ENCODE results near the gene KHDC4. TPM values are rescaled to one million over a fixed set of nuclear protein-coding genes. Genes with fewer than 3 reads are reported as not detected.

The KHDC4 gene
- total and polyA plus RNA-seq, 2 of the 13 experiments (the other 11 are each of a cell fraction or from before 2014, with no cell fraction given) = 33.5 to 92.0 TPM

DNA sequence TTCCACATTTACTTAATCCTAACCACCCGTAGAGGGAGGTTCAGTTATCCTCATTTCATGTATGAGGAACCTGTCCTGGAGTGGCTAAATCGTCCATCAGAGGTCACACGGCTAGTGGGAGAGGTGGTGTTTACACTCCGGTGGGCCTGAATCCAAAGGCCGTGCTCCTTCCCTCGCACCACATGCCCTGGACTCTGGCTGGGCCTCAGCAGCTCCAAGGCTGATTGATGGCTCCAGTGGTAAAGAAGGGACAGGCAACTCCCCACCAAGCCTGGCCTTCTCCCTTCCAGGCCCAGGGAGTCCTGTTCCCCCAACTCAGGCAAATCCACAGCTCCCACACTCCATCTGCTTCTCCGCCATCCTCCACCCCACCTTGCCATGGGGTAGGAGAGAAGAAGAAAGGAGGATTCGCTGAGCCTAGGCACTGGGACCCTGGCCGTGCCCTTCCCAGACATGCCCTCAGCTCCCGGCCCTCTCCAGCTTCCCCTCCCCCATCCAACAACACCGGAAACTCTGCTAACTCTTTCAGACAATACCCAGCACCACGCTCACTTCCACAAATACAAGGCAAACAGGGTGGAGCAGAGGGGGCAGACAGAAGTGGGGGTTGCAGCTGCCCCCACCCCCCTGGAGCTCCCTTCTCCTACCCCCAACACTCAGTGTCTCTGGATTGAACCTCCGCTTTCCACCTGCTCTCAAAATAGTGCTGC lies 33.3 kb upstream of the KHDC4 start (continued):
- TF ChIP-seq, protein P1, sequence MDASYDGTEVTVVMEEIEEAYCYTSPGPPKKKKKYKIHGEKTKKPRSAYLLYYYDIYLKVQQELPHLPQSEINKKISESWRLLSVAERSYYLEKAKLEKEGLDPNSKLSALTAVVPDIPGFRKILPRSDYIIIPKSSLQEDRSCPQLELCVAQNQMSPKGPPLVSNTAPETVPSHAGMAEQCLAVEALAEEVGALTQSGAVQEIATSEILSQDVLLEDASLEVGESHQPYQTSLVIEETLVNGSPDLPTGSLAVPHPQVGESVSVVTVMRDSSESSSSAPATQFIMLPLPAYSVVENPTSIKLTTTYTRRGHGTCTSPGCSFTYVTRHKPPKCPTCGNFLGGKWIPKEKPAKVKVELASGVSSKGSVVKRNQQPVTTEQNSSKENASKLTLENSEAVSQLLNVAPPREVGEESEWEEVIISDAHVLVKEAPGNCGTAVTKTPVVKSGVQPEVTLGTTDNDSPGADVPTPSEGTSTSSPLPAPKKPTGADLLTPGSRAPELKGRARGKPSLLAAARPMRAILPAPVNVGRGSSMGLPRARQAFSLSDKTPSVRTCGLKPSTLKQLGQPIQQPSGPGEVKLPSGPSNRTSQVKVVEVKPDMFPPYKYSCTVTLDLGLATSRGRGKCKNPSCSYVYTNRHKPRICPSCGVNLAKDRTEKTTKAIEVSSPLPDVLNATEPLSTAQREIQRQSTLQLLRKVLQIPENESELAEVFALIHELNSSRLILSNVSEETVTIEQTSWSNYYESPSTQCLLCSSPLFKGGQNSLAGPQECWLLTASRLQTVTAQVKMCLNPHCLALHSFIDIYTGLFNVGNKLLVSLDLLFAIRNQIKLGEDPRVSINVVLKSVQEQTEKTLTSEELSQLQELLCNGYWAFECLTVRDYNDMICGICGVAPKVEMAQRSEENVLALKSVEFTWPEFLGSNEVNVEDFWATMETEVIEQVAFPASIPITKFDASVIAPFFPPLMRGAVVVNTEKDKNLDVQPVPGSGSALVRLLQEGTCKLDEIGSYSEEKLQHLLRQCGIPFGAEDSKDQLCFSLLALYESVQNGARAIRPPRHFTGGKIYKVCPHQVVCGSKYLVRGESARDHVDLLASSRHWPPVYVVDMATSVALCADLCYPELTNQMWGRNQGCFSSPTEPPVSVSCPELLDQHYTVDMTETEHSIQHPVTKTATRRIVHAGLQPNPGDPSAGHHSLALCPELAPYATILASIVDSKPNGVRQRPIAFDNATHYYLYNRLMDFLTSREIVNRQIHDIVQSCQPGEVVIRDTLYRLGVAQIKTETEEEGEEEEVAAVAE (CRISPR knock-in tag; IDR thresholded peaks at IDR 0.05; ENCODE audit: borderline replicate concordance) = no peak
- TF ChIP-seq TCF7 (IDR thresholded peaks at IDR 0.05; ENCODE audit: low read depth) = no peak
- TF ChIP-seq BCL6 (CRISPR knock-in tag; IDR thresholded peaks at IDR 0.05) = peak; percentile 35; the same call in 1 of the 2 replicates
- no peak for TF ChIP-seq EHMT2 (IDR thresholded peaks at IDR 0.05; ENCODE audit: borderline replicate concordance, low read depth, low read length)
- TF ChIP-seq ZNF543 (CRISPR knock-in tag; IDR thresholded peaks at IDR 0.05) = no peak
- no peak for TF ChIP-seq POLR2G (IDR thresholded peaks at IDR 0.05; ENCODE audit: low read depth, low read length)
- no peak for TF ChIP-seq ZNF660 (CRISPR knock-in tag; IDR thresholded peaks at IDR 0.05; ENCODE audit: borderline replicate concordance, low read depth)
- TF ChIP-seq, protein P2, sequence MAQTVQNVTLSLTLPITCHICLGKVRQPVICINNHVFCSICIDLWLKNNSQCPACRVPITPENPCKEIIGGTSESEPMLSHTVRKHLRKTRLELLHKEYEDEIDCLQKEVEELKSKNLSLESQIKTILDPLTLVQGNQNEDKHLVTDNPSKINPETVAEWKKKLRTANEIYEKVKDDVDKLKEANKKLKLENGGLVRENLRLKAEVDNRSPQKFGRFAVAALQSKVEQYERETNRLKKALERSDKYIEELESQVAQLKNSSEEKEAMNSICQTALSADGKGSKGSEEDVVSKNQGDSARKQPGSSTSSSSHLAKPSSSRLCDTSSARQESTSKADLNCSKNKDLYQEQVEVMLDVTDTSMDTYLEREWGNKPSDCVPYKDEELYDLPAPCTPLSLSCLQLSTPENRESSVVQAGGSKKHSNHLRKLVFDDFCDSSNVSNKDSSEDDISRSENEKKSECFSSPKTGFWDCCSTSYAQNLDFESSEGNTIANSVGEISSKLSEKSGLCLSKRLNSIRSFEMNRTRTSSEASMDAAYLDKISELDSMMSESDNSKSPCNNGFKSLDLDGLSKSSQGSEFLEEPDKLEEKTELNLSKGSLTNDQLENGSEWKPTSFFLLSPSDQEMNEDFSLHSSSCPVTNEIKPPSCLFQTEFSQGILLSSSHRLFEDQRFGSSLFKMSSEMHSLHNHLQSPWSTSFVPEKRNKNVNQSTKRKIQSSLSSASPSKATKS (CRISPR knock-in tag; IDR thresholded peaks at IDR 0.05) = no peak
- no peak for TF ChIP-seq CCAR2 (optimal IDR thresholded peaks at IDR 0.05; ENCODE audit: low read depth, low read length)
- peak; percentile 84; the same call in 1 of the 2 replicates for TF ChIP-seq MEIS1 (CRISPR knock-in tag; IDR thresholded peaks at IDR 0.05; ENCODE audit: borderline replicate concordance)
- no peak for TF ChIP-seq SYNCRIP (IDR thresholded peaks at IDR 0.05; ENCODE audit: insufficient read depth, low read depth, low read length)
- TF ChIP-seq, protein P3, sequence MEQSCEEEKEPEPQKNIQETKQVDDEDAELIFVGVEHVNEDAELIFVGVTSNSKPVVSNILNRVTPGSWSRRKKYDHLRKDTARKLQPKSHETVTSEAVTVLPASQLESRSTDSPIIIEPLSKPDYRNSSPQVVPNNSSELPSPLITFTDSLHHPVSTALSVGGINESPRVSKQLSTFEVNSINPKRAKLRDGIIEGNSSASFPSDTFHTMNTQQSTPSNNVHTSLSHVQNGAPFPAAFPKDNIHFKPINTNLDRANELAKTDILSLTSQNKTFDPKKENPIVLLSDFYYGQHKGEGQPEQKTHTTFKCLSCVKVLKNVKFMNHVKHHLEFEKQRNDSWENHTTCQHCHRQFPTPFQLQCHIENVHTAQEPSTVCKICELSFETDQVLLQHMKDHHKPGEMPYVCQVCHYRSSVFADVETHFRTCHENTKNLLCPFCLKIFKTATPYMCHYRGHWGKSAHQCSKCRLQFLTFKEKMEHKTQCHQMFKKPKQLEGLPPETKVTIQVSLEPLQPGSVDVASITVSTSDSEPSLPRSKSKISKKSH (CRISPR knock-in tag; IDR thresholded peaks at IDR 0.05; ENCODE audit: borderline replicate concordance) = peak; percentile 87
- no peak for TF ChIP-seq ZNF75D (CRISPR knock-in tag; IDR thresholded peaks at IDR 0.05; ENCODE audit: borderline replicate concordance)
- TF ChIP-seq, protein P4, sequence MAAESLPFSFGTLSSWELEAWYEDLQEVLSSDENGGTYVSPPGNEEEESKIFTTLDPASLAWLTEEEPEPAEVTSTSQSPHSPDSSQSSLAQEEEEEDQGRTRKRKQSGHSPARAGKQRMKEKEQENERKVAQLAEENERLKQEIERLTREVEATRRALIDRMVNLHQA (CRISPR knock-in tag; IDR thresholded peaks at IDR 0.05) = no peak
- TF ChIP-seq, protein P5, sequence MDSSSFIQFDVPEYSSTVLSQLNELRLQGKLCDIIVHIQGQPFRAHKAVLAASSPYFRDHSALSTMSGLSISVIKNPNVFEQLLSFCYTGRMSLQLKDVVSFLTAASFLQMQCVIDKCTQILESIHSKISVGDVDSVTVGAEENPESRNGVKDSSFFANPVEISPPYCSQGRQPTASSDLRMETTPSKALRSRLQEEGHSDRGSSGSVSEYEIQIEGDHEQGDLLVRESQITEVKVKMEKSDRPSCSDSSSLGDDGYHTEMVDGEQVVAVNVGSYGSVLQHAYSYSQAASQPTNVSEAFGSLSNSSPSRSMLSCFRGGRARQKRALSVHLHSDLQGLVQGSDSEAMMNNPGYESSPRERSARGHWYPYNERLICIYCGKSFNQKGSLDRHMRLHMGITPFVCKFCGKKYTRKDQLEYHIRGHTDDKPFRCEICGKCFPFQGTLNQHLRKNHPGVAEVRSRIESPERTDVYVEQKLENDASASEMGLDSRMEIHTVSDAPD (CRISPR knock-in tag; IDR thresholded peaks at IDR 0.05) = no peak
- no peak for TF ChIP-seq ZNF530 (CRISPR knock-in tag; IDR thresholded peaks at IDR 0.05; ENCODE audit: low read depth)
- no peak for TF ChIP-seq MBD4 (IDR thresholded peaks at IDR 0.05; ENCODE audit: borderline replicate concordance, low read length)
- TF ChIP-seq KMT2B (CRISPR knock-in tag; IDR thresholded peaks at IDR 0.05) = peak; percentile 63; the same call in 1 of the 2 replicates
